ENCODE results near the gene ZNF784.
"Not testable (repeated sequence)": the region's sequence is repeated elsewhere in the genome, so short reads cannot be mapped to it uniquely, and the experiment has no call there.

ZNF784 gene

GRCh38 chr19:55582284-55582683 is 42.1 kb downstream of the ZNF784 start:
- DNase-seq (ENCODE audit: low read depth): not testable (repeated sequence)

- DNase-seq (ENCODE audit: low read depth): no peak
These were observed 42.5 kb downstream of the ZNF784 start for GRCh38 chr19:55581823-55582223.

- no peak for DNase-seq (ENCODE audit: low read depth)
These were observed 43.1 kb downstream of the ZNF784 start for GRCh38 chr19:55581145-55581822.

- DNase-seq (ENCODE audit: low read depth): peak; percentile 52
These were observed 43.7 kb downstream of the ZNF784 start, which contains the start of gene ZNF579 for GRCh38 chr19:55580628-55581144. Gene ZNF579 (minus strand): TSS chr19:55580848. CDS start chr19:55579639, 1,209 bp downstream.

DNA sequence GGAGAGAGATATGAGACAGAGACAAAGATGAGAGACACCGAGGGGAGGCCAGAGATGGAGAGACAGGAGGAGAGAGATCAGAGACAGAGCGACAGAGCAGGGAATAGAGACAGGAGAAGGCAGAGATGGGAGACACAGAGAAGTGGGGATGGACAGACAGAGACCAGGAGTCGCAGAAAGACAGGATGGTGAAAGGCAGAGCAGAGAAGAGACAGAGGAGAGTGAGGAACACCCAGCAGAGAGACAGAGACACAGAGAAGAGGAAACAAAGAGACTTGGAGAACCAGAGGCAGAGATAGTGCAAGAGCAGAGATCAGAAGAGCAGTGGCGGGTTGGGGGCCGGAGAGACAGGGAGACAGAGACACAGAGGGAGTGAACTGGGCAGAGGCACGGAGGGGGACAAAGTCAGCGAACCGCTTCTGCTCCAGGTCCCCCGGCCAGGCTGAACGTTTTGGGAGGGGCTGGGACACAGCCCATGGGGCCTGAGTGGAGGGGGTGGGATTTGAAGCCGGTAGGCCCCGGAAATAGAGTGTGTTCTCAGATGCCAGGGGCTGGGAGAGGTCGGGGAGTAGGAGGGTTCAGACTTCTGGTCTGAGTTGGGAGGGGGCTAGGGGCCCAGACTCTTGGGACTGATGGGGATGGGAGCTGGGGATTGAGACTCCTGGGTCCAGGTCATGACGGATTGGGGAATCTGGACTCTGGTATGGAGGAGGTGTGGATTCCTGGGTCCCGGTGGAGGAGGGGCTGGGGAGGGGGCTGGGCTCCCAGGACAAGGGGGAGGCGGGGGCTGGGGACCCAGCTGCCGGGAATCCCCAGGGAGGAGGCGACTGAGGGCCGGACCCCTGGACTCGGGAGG is 44.4 kb downstream of the ZNF784 start:
- DNase-seq (ENCODE audit: low read depth): no peak

- no peak for DNase-seq (ENCODE audit: low read depth)
These were observed 45.3 kb downstream of the ZNF784 start for GRCh38 chr19:55578761-55579747.

DNA sequence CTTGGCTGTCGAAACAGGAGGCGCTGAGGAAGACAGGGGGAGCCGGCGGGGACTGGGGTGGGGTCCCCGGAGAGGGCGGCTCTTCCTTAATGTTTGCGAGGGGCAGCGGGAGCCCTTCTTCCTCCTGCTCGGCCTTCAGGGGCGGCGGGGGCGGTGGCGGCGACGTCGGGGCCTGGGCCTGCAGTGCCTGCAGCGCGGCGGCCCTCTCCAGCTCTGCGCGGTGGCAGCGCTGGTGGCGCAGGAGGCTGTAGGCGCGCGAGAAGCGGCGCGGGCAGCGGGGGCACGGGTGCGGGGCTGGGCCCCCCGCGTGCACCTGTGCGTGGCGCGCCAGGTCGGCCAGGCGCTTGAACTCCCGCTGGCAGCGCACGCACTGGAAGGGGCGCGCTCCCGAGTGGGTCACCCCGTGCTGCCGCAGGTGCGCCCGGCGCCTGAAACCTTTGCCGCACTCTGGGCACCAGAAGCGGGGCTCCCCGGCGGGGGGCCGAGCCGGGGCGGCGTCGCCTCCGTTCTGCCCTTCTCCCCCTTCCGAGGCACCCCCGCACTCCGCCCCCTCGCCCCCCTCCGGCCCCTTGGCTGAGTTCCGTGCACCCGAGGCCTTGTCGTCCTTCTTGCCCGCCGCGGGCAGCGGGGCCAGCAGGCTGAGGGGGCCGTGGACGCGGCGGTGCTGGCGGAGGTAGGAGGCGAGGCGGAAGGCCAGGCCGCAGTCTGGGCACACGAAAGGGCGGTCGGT is 46.2 kb downstream of the ZNF784 start:
- DNase-seq (ENCODE audit: low read depth): no peak

GRCh38 chr19:55576746-55577145 is 47.6 kb downstream of the ZNF784 start:
- DNase-seq (ENCODE audit: low read depth): no peak

DNA sequence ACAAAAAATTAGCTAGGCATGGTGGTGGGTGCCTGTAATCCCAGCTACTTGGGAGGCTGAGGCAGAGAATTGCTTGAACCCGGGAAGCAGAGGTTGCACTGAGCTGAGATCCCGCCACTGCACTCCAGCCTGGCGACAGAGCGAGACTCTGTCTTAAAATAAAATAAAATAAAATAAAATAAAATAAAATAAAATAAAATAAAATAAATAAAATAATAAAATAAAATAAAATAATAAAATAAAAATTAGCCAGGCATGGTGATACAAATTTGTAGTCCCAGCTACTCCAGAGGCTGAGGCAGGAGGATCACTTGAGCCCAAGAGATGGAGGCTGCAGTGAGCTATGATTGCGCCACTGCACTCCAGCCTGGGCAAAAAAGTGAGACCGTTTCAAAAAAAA is 50.4 kb downstream of the ZNF784 start:
- DNase-seq (ENCODE audit: low read depth): not testable (repeated sequence)
